Neural progenitor cell (in vitro differentiated cells): ENCODE results near the gene RUNX3.

Experiments
- EZH2 ChIP-seq: fragments of 200-600 bp; sonication (generic); IDR thresholded peaks from 2 replicates; pipeline ENCODE4 v1.6.1; 2017; ENCODE audit warnings: antibody characterized with exemption, mild to moderate bottlenecking, moderate library complexity
- EZH2phosphoT487 ChIP-seq: fragments of 200-600 bp; sonication (generic); IDR thresholded peaks from 2 replicates; pipeline ENCODE4 v1.6.1; 2017; ENCODE audit warnings: antibody characterized with exemption
- TF ChIP-seq, protein P1 (sequence below): fragments of 200-600 bp; sonication (generic); IDR thresholded peaks from 2 replicates; pipeline ENCODE4 v1.5.1; 2017; ENCODE audit warnings: antibody characterized with exemption, mild to moderate bottlenecking

GRCh38 chr1:24910751-24911650 lies 19.1 kb downstream of the RUNX3 start:
- TF ChIP-seq, protein P1, sequence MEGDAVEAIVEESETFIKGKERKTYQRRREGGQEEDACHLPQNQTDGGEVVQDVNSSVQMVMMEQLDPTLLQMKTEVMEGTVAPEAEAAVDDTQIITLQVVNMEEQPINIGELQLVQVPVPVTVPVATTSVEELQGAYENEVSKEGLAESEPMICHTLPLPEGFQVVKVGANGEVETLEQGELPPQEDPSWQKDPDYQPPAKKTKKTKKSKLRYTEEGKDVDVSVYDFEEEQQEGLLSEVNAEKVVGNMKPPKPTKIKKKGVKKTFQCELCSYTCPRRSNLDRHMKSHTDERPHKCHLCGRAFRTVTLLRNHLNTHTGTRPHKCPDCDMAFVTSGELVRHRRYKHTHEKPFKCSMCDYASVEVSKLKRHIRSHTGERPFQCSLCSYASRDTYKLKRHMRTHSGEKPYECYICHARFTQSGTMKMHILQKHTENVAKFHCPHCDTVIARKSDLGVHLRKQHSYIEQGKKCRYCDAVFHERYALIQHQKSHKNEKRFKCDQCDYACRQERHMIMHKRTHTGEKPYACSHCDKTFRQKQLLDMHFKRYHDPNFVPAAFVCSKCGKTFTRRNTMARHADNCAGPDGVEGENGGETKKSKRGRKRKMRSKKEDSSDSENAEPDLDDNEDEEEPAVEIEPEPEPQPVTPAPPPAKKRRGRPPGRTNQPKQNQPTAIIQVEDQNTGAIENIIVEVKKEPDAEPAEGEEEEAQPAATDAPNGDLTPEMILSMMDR = no peak
- no peak for TF ChIP-seq EZH2phosphoT487
- no peak for TF ChIP-seq EZH2
